Transverse colon (tissue), 4 donors: ENCODE results near the gene TFG. TPM values are rescaled to one million over a fixed set of nuclear protein-coding genes. Genes with fewer than 3 reads are reported as not detected.

ENCODE experiments used
- DNase-seq: peaks from one replicate; pipeline ENCODE4 v3.0.0-alpha.2; 2019
- H3K27ac ChIP-seq, 4 donors: fragments of 200-600 bp; sonication (generic); 2 replicates each; pipeline ENCODE4 v1.5.1; 2016 to 2018; ENCODE audit warnings: inconsistent platforms in 4 of 4
- H3K27me3 ChIP-seq: fragments of 200-600 bp; sonication (generic); 2 replicates; pipeline ENCODE4 v1.5.1; 2017; ENCODE audit warnings: inconsistent platforms
- H3K36me3 ChIP-seq, 4 donors: fragments of 200-600 bp; sonication (generic); 2 replicates each; pipeline ENCODE4 v1.5.1; 2017 to 2019; ENCODE audit warnings: inconsistent platforms in 4 of 4
- H3K4me1 ChIP-seq, 4 donors: fragments of 200-600 bp; sonication (generic); 2 replicates each; pipeline ENCODE4 v1.5.1; 2017 to 2020; ENCODE audit warnings: inconsistent platforms in 4 of 4
- H3K4me3 ChIP-seq, 4 donors: fragments of 200-600 bp; sonication (generic); 1 replicate in 1 of 4; 2 replicates in 3 of 4; pipeline versions ENCODE4 v1.5.1 to v1.6.1; 2017 to 2019; ENCODE audit warnings: inconsistent platforms in 4 of 4
- H3K9me3 ChIP-seq, 2 donors: fragments of 200-600 bp; sonication (generic); 2 replicates each; pipeline ENCODE4 v1.5.1; 2017 to 2019; ENCODE audit warnings: inconsistent platforms in 2 of 2
- CTCF ChIP-seq, 5 experiments: fragments of 200-600 bp in 3 of 5; fragments of 450-650 bp in 2 of 5; sonication (generic) in 3 of 5; IDR thresholded peaks; 1 replicate in 2 of 5; 2 replicates in 3 of 5; pipeline ENCODE4 v1.5.1; 2016 to 2017; ENCODE audit warnings: antibody characterized with exemption in 5 of 5, inconsistent platforms in 3 of 5, mild to moderate bottlenecking in 2 of 5, moderate library complexity in 1 of 5
- EP300 ChIP-seq: sonication (generic); formaldehyde crosslinking; IDR thresholded peaks from one replicate; pipeline ENCODE4 v1.6.1; 2017; ENCODE audit warnings: antibody characterized with exemption, low read depth
- POLR2A ChIP-seq: fragments of 450-650 bp; IDR thresholded peaks from one replicate; pipeline ENCODE4 v1.6.1; 2016; ENCODE audit warnings: antibody characterized with exemption, mild to moderate bottlenecking, moderate library complexity
- POLR2AphosphoS5 ChIP-seq, 3 donors: sonication (generic); formaldehyde crosslinking; IDR thresholded peaks; one replicate each; pipeline ENCODE4 v1.6.1; 2016; ENCODE audit warnings: antibody characterized with exemption in 3 of 3
- WGBS, 2 donors: methylation state at CpG; one replicate each; pipeline ENCODE4 v1.1.5; 2018; ENCODE audit warnings: low coverage in 1 of 2; 5-methylcytosine and 5-hydroxymethylcytosine counted together
- in situ Hi-C, 4 donors: fragments of 200-750 bp; cut with MboI; loops; one replicate each; pipeline versions ENCODE4 v1.15.0 to v1.15.1; 2017; ENCODE audit warnings: low sequenced_read_pairs in 3 of 4, low pct_ligation_motif_present in 1 of 4, low pct_unique_long_range_greater_than_20kb in 1 of 4
- intact Hi-C: fragments of 100-400 bp; cut with DNase I; formaldehyde crosslinking; loops from one replicate; pipeline ENCODE4 v1.15.1; 2023; ENCODE audit warnings: low total_unique reads
- total RNA-seq, 4 donors: library from RNA; depleted of rRNA; stranded (reverse); fragments of >200 nt; gene quantifications; one replicate each; pipeline ENCODE4 v1.1.0, GENCODE V29; 2016

The TFG gene
- total RNA-seq, 4 donors from 2014 or later: 72.2 to 118 (median 94.3) TPM

GRCh38 chr3:100730524-100730923 is 21.2 kb downstream of the TFG start:
- DNase-seq: no peak
- intact Hi-C loops: no loop called here
- in situ Hi-C loops: no loop called here
- no peak overlapping the region for H3K27ac ChIP-seq
- no peak overlapping the region for H3K4me3 ChIP-seq
- H3K9me3 ChIP-seq: no peaks in the 10 kb centered on the region
- H3K4me1 ChIP-seq: peaks cover 0 to 4% (median 0%) of the 10 kb centered on the region in 4 donors
- H3K36me3 ChIP-seq: peaks cover 0 to 58% (median 25%) of the 10 kb centered on the region in 4 donors
- 71 to 79% methylated on average over 3 of the region's 3 CpGs for WGBS, 2 donors
- no peak for TF ChIP-seq POLR2AphosphoS5 (IDR thresholded peaks at IDR 0.05)
- TF ChIP-seq CTCF (IDR thresholded peaks at IDR 0.05): no peak
- TF ChIP-seq EP300: no peak
- TF ChIP-seq POLR2A: no peak
- H3K27me3 ChIP-seq: no peaks in the 10 kb centered on the region

GRCh38 chr3:100732435-100732834 is 23.1 kb downstream of the TFG start:
- WGBS, 2 donors: 89 to 92% methylated on average over 3 of the region's 3 CpGs
- intact Hi-C loops (no loop called here), in situ Hi-C loops (no loop called here)
- Histone ChIP-seq H3K27me3 (no peaks in the 10 kb centered on the region), H3K4me3 (no peak overlapping the region), H3K9me3 (no peaks in the 10 kb centered on the region), H3K27ac (no peak overlapping the region), H3K36me3 (peaks cover 0 to 69% (median 34%) of the 10 kb centered on the region in 4 donors), H3K4me1 (peaks cover 0 to 4% (median 0%) of the 10 kb centered on the region in 4 donors)
- no peak for DNase-seq
- no peak for TF ChIP-seq EP300
- no peak for TF ChIP-seq POLR2AphosphoS5 (IDR thresholded peaks at IDR 0.05)
- TF ChIP-seq POLR2A: no peak
- TF ChIP-seq CTCF (IDR thresholded peaks at IDR 0.05): no peak

- intact Hi-C loops: no loop called here
- peaks cover 0 to 61% (median 27%) of the 10 kb centered on the region in 4 donors for H3K36me3 ChIP-seq
Measured at GRCh38 chr3:100737334-100737733, 28.0 kb downstream of the TFG start.

GRCh38 chr3:100740207-100740606 is 30.9 kb downstream of the TFG start:
- in situ Hi-C loops: no loop called here

More at GRCh38 chr3:100737334-100737733, 28.0 kb downstream of the TFG start:
- Histone ChIP-seq H3K4me1 (peaks cover 0 to 4% (median 0%) of the 10 kb centered on the region in 4 donors), H3K9me3 (no peaks in the 10 kb centered on the region), H3K27me3 (no peaks in the 10 kb centered on the region), H3K4me3 (no peak overlapping the region), H3K27ac (no peak overlapping the region)
- in situ Hi-C loops: no loop called here
- TF ChIP-seq CTCF (IDR thresholded peaks at IDR 0.05) (peak in 3 of 5 experiments; percentile 20 to 31 (median 24)), EP300 (no peak)
- 38 to 56% methylated on average over 2 of the region's 2 CpGs for WGBS, 2 donors
- DNase-seq: no peak

More at GRCh38 chr3:100740207-100740606, 30.9 kb downstream of the TFG start:
- Histone ChIP-seq H3K4me3 (no peak overlapping the region), H3K4me1 (no peaks in the 10 kb centered on the region), H3K9me3 (no peaks in the 10 kb centered on the region), H3K27ac (no peak overlapping the region), H3K36me3 (peaks cover 0 to 71% (median 22%) of the 10 kb centered on the region in 4 donors), H3K27me3 (no peaks in the 10 kb centered on the region)
- 88 to 100% methylated on average over 1 of the region's 1 CpG for WGBS, 2 donors
- intact Hi-C loops: no loop called here
- no peak for DNase-seq
- TF ChIP-seq EP300 (no peak), POLR2AphosphoS5 (IDR thresholded peaks at IDR 0.05) (no peak), POLR2A (no peak), CTCF (IDR thresholded peaks at IDR 0.05) (no peak)
